Keratinocyte (primary cell): ENCODE data around the gene PDILT. TPM values are rescaled to one million over a fixed set of nuclear protein-coding genes. Genes with fewer than 3 reads are reported as not detected.
A peak's percentile ranks its signal among the peaks of the same experiment; 100 is the strongest.

Experiments used
- DNase-seq: peaks from one replicate; pipeline ENCODE4 v3.0.0-alpha.2; 2011; ENCODE audit warnings: low read depth, missing footprints, low spot score
- FAIRE-seq: peaks from 2 replicates; lab custom pipeline; 2011; peaks lifted over from hg19 to GRCh38; lab: Jason Lieb, UNC
- H2AFZ ChIP-seq: 2 replicates; pipeline ENCODE4 v1.6.0; 2012; ENCODE audit warnings: low read length, control low read depth, inconsistent platforms; ENCODE audit not compliant: control insufficient read depth
- H3K27ac ChIP-seq: 2 replicates; pipeline ENCODE4 v1.5.1; 2011; ENCODE audit warnings: low read length; ENCODE audit not compliant: control insufficient read depth, insufficient read depth
- H3K27me3 ChIP-seq: 3 replicates; pipeline ENCODE4 v1.6.0; 2011; ENCODE audit warnings: low read length; ENCODE audit not compliant: control insufficient read depth, insufficient read depth; ENCODE audit errors: extremely low read depth
- H3K36me3 ChIP-seq, 2 experiments: 2 replicates in 1 of 2; 3 replicates in 1 of 2; pipeline ENCODE4 v1.5.1; 2011; ENCODE audit warnings: low read length in 2 of 2, mild to moderate bottlenecking in 1 of 2; ENCODE audit not compliant: control insufficient read depth in 2 of 2, insufficient read depth in 2 of 2; ENCODE audit errors: extremely low read depth in 1 of 2
- H3K4me1 ChIP-seq: 3 replicates; pipeline ENCODE4 v1.5.1; 2011; ENCODE audit warnings: low read length; ENCODE audit not compliant: control insufficient read depth, insufficient read depth; ENCODE audit errors: extremely low read depth
- H3K4me2 ChIP-seq: 3 replicates; pipeline ENCODE4 v1.6.0; 2011; ENCODE audit warnings: low read depth, low read length; ENCODE audit not compliant: control insufficient read depth, insufficient read depth; ENCODE audit errors: extremely low read depth
- H3K4me3 ChIP-seq, 3 experiments: fragments of 200-600 bp in 1 of 3; sonication (generic) in 1 of 3; 2 replicates in 2 of 3; 3 replicates in 1 of 3; pipeline ENCODE4 v1.5.1; 2011 to 2016; ENCODE audit warnings: low read length in 3 of 3, mild to moderate bottlenecking in 3 of 3, control low read depth in 2 of 3, inconsistent platforms in 1 of 3, low read depth in 1 of 3, mixed read lengths in 1 of 3, mixed run types in 1 of 3, moderate library complexity in 1 of 3; ENCODE audit not compliant: control insufficient read depth in 2 of 3, insufficient read depth in 2 of 3; ENCODE audit errors: extremely low read depth in 1 of 3
- H3K79me2 ChIP-seq: 2 replicates; pipeline ENCODE4 v1.6.0; 2012; ENCODE audit warnings: low read length; ENCODE audit not compliant: control insufficient read depth, insufficient read depth
- H3K9ac ChIP-seq: 3 replicates; pipeline ENCODE4 v1.6.0; 2011; ENCODE audit warnings: low read length; ENCODE audit not compliant: control insufficient read depth, insufficient read depth; ENCODE audit errors: extremely low read depth
- H3K9me1 ChIP-seq: 3 replicates; pipeline ENCODE4 v1.6.0; 2011; ENCODE audit warnings: low read length; ENCODE audit not compliant: control insufficient read depth, insufficient read depth; ENCODE audit errors: extremely low read depth
- H3K9me3 ChIP-seq: 2 replicates; pipeline ENCODE4 v1.5.1; 2012; ENCODE audit warnings: low read depth, low read length; ENCODE audit not compliant: control insufficient read depth
- H4K20me1 ChIP-seq: 3 replicates; pipeline ENCODE4 v1.6.0; 2011; ENCODE audit warnings: low read length; ENCODE audit not compliant: control insufficient read depth, insufficient read depth; ENCODE audit errors: extremely low read depth
- CTCF ChIP-seq, 3 experiments: IDR thresholded peaks in 1 of 3; conservative IDR thresholded peaks in 1 of 3; optimal IDR thresholded peaks in 1 of 3; 2 replicates in 2 of 3; 3 replicates in 1 of 3; pipeline versions ENCODE3 to v1.5.1; 2011; ENCODE audit warnings: low read length in 3 of 3, mild to moderate bottlenecking in 3 of 3, moderate library complexity in 2 of 3, control low read depth in 1 of 3, inconsistent platforms in 1 of 3; ENCODE audit not compliant: insufficient read depth in 2 of 3; ENCODE audit errors: extremely low read depth in 1 of 3
- EZH2 ChIP-seq: IDR thresholded peaks from one replicate; pipeline ENCODE4 v1.6.1; 2012; ENCODE audit warnings: inconsistent platforms, mild to moderate bottlenecking, low read length, moderate library complexity
- dilution Hi-C: fragments of 300-500 bp; cut with MboI; formaldehyde crosslinking; loops from one replicate; pipeline ENCODE4 v1.7.0; 2020; ENCODE audit warnings: low sequenced_read_pairs; ENCODE audit not compliant: extremely low pct_ligation_motif_present
- polyA plus RNA-seq, 5 experiments: library from polyadenylated mRNA; depleted of rRNA in 3 of 5; stranded (reverse) in 3 of 5; stranded (forward) in 1 of 5; unstranded in 1 of 5; fragments of >200 nt; gene quantifications; 1 replicate in 1 of 5; 2 replicates in 3 of 5; 3 replicates in 1 of 5; pipeline versions ENCODE4 v1.2.1 to v1.2.3, GENCODE V29; 2011 to 2012; ENCODE audit warnings: missing spikeins in 2 of 5, low read depth in 1 of 5, low replicate concordance in 1 of 5

PDILT gene
- polyA plus RNA-seq, 1 donor (not counting 4 experiments of a cell fraction or from before 2014, with no cell fraction given) = not detected

DNA sequence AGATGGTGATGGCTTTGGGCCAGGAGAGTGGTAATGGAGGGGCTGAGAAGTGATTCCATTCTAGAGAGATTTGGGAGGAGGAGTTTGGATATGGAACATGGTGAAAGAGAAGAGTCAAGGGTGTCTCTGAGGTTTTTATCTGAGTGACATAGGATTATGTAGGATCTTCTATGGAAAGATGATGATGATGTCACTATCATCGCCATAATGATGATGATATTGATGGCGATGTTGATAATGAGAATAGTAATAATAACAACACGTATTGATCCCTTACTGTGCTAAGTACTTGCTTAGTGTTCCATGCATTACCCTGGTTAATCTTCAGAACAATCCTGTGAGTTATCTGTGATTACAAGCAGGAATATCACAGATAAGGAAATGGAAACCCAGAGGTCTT lies 16.6 kb downstream of the PDILT start:
- H3K4me2 ChIP-seq = no peak overlapping the region
- no peaks in the 10 kb centered on the region for H4K20me1 ChIP-seq
- no peaks in the 10 kb centered on the region for H3K27me3 ChIP-seq
- no peak for FAIRE-seq
- H3K9me3 ChIP-seq = no peaks in the 10 kb centered on the region
- H3K36me3 ChIP-seq = no peaks in the 10 kb centered on the region
- dilution Hi-C loops = no loop called here
- no peak overlapping the region for H3K27ac ChIP-seq
- no peak overlapping the region for H3K4me3 ChIP-seq
- H3K4me1 ChIP-seq = no peaks in the 10 kb centered on the region
- no peaks in the 10 kb centered on the region for H3K79me2 ChIP-seq
- H3K9me1 ChIP-seq = no peaks in the 10 kb centered on the region
- no peak for DNase-seq
- no peak for TF ChIP-seq EZH2
- TF ChIP-seq CTCF (optimal IDR thresholded peaks at IDR 0.05 in 1 of 3, IDR thresholded peaks at IDR 0.05 in 1 of 3, conservative IDR thresholded peaks at IDR 0.05 in 1 of 3; ENCODE audit: extremely low read depth in 1 of 3, insufficient read depth in 2 of 3, low read length in 3 of 3) = no peak
- no peak overlapping the region for H3K9ac ChIP-seq
- H2AFZ ChIP-seq = no peak overlapping the region

- H3K4me1 ChIP-seq = no peaks in the 10 kb centered on the region
- dilution Hi-C loops = no loop called here
- H2AFZ ChIP-seq = no peak overlapping the region
- no peaks in the 10 kb centered on the region for H3K9me3 ChIP-seq
- no peaks in the 10 kb centered on the region for H3K9me1 ChIP-seq
- H3K79me2 ChIP-seq = no peaks in the 10 kb centered on the region
- H3K36me3 ChIP-seq = no peaks in the 10 kb centered on the region
- no peaks in the 10 kb centered on the region for H3K27me3 ChIP-seq
- DNase-seq (no peak), FAIRE-seq (no peak)
- no peak overlapping the region for H3K4me2 ChIP-seq
- H3K4me3 ChIP-seq = no peak overlapping the region
- TF ChIP-seq EZH2 = no peak
- TF ChIP-seq CTCF (optimal IDR thresholded peaks at IDR 0.05 in 1 of 3, IDR thresholded peaks at IDR 0.05 in 1 of 3, conservative IDR thresholded peaks at IDR 0.05 in 1 of 3; ENCODE audit: extremely low read depth in 1 of 3, insufficient read depth in 2 of 3, low read length in 3 of 3) = peak; percentile 62 to 75 (median 75)
- no peak overlapping the region for H3K9ac ChIP-seq
- no peak overlapping the region for H3K27ac ChIP-seq
- H4K20me1 ChIP-seq = no peaks in the 10 kb centered on the region
These were observed 18.4 kb downstream of the PDILT start for GRCh38 chr16:20385844-20386832.
